Measurements from ENCODE around the gene FLT3. TPM values are rescaled to one million over a fixed set of nuclear protein-coding genes. Genes with fewer than 3 reads are reported as not detected.

Gene FLT3
- total RNA-seq, 1 donor from 2014 or later: not detected

- DNase-seq (ENCODE audit: low spot score): no peak
- Mint-ChIP-seq H3K27ac (ENCODE audit: unreplicated experiment) (no peak overlapping the region), H3K4me3 (ENCODE audit: unreplicated experiment) (no peak overlapping the region), H3K4me1 (ENCODE audit: low read depth) (peaks cover under 1% of the 10 kb centered on the region), H3K36me3 (ENCODE audit: low read depth) (no peaks in the 10 kb centered on the region), H3K9me3 (ENCODE audit: low read depth) (no peaks in the 10 kb centered on the region), H3K27me3 (ENCODE audit: low read depth) (peaks cover 8% of the 10 kb centered on the region)
- TF ChIP-seq CTCF (IDR thresholded peaks at IDR 0.05): no peak
These were observed 97.3 kb downstream of the FLT3 start for GRCh38 chr13:28002886-28003698.

- Mint-ChIP-seq H3K4me1 (ENCODE audit: low read depth) (peaks cover 5% of the 10 kb centered on the region), H3K9me3 (ENCODE audit: low read depth) (no peaks in the 10 kb centered on the region), H3K4me3 (ENCODE audit: unreplicated experiment) (no peak overlapping the region)
These were observed 98.4 kb downstream of the FLT3 start for GRCh38 chr13:28001837-28002473.

DNA sequence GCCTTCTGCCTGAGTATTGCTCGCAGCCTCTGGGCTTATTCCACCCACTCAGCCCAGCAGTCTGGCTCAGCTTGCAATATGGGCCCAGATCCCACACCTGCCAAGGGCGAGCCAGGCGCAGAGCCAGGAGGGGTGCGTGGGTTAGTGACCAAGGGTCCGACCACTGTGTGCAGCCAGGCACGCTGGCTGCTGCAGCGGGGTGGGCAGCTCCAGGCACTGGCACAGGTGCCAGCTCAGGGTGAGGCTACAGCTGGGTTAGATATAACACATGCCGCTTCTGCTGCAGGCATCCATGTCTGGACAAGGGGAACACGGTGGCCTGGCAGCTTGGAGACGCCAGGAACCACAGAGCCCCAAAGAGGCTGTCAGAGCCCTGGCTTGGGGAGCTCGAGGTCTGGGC, 99.3 kb downstream of the FLT3 start:
- no peaks in the 10 kb centered on the region for H3K36me3 Mint-ChIP-seq (ENCODE audit: low read depth)
- no peaks in the 10 kb centered on the region for H3K9me3 Mint-ChIP-seq (ENCODE audit: low read depth)
- no peak for DNase-seq (ENCODE audit: low spot score)
- H3K27ac Mint-ChIP-seq (ENCODE audit: unreplicated experiment): no peak overlapping the region
- H3K4me3 Mint-ChIP-seq (ENCODE audit: unreplicated experiment): no peak overlapping the region
- H3K4me1 Mint-ChIP-seq (ENCODE audit: low read depth): peaks cover 5% of the 10 kb centered on the region
- no peak for TF ChIP-seq CTCF (IDR thresholded peaks at IDR 0.05)
- H3K27me3 Mint-ChIP-seq (ENCODE audit: low read depth): peaks cover 6% of the 10 kb centered on the region

More at GRCh38 chr13:28001837-28002473, 98.4 kb downstream of the FLT3 start:
- no peak for TF ChIP-seq CTCF (IDR thresholded peaks at IDR 0.05)
- H3K27me3 Mint-ChIP-seq (ENCODE audit: low read depth): peaks cover 6% of the 10 kb centered on the region
- no peak overlapping the region for H3K27ac Mint-ChIP-seq (ENCODE audit: unreplicated experiment)
- H3K36me3 Mint-ChIP-seq (ENCODE audit: low read depth): no peaks in the 10 kb centered on the region
- DNase-seq (ENCODE audit: low spot score): no peak

GRCh38 chr13:28000567-28000966, 99.8 kb downstream of the FLT3 start:
- Mint-ChIP-seq H3K27me3 (ENCODE audit: low read depth) (peaks cover 6% of the 10 kb centered on the region), H3K4me1 (ENCODE audit: low read depth) (peaks cover 5% of the 10 kb centered on the region), H3K36me3 (ENCODE audit: low read depth) (no peaks in the 10 kb centered on the region), H3K9me3 (ENCODE audit: low read depth) (no peaks in the 10 kb centered on the region), H3K27ac (ENCODE audit: unreplicated experiment) (no peak overlapping the region), H3K4me3 (ENCODE audit: unreplicated experiment) (no peak overlapping the region)
- DNase-seq (ENCODE audit: low spot score): no peak
- no peak for TF ChIP-seq CTCF (IDR thresholded peaks at IDR 0.05)

DNA sequence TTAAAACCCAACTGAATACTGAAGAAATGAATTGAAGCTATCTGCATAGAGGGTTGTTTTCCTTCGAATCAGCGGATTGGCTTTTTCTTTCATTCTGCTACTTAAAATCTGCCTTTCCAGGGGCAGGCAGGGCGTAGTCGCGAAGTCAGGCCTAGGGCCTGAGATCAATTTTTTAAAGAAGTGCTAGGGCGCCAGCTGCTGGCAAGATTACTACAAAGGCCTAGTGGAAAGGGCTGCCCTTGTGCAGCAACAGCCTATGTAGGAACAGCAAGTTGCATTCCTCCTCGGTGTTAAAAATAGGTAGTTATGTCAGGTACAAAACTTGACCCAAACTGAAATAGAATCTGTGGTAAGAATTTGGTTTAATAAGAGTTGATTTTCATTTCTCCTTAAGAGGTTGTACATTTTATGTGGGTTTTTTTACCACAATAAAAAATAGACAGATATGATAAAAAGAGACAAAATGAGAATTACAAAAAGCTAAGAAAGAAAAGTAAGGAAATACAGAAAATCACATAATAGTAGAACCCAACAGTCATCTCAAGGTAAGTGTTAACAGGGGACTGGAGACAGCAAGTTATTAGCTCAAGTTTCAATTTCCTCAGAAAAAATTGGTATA, 102.4 kb downstream of the FLT3 start:
- no peak for DNase-seq (ENCODE audit: low spot score)
- peak; percentile 76 for TF ChIP-seq CTCF (IDR thresholded peaks at IDR 0.05)
- Mint-ChIP-seq H3K27me3 (ENCODE audit: low read depth) (peaks cover 13% of the 10 kb centered on the region), H3K36me3 (ENCODE audit: low read depth) (no peaks in the 10 kb centered on the region), H3K4me3 (ENCODE audit: unreplicated experiment) (no peak overlapping the region), H3K9me3 (ENCODE audit: low read depth) (no peaks in the 10 kb centered on the region), H3K4me1 (ENCODE audit: low read depth) (peaks cover 5% of the 10 kb centered on the region), H3K27ac (ENCODE audit: unreplicated experiment) (no peak overlapping the region)

Data from chondrocyte (in vitro differentiated cells).